Measurements from ENCODE around the gene CLCN3. TPM values are rescaled to one million over a fixed set of nuclear protein-coding genes. Genes with fewer than 3 reads are reported as not detected.

CLCN3 gene
- total RNA-seq, 2 experiments from 2014 or later, result 21.2 to 22.0 TPM

GRCh38 chr4:169658196-169658595 is 37.8 kb downstream of the CLCN3 start:
- H3K27ac Mint-ChIP-seq, result no peak overlapping the region
- no peaks in the 10 kb centered on the region for H3K27me3 Mint-ChIP-seq
- ATAC-seq, result no peak
- intact Hi-C loops (cut with DNase I, micrococcal nuclease), result no loop called here
- H3K4me1 Mint-ChIP-seq, result peaks cover 25% of the 10 kb centered on the region
- POLR2A ChIA-PET, result no interaction called here
- no peak for DNase-seq
- no peaks in the 10 kb centered on the region for H3K9me3 Mint-ChIP-seq (ENCODE audit: low read depth)
- H3K36me3 Mint-ChIP-seq (ENCODE audit: low read depth), result peaks cover 7% of the 10 kb centered on the region
- CTCF ChIA-PET, result interaction anchor here (0.6 to 2.2 kb wide), 3 partner anchors 16 to 56 kb away, joined by 3 to 9 read pairs (median 3); no protein-coding TSS in a partner anchor
- no peak overlapping the region for H3K4me3 Mint-ChIP-seq

GRCh38 chr4:169658975-169659715 is 38.8 kb downstream of the CLCN3 start:
- Mint-ChIP-seq H3K27ac (peak overlapping the region; percentile 77), H3K4me3 (peak overlapping the region; percentile 28), H3K27me3 (no peaks in the 10 kb centered on the region), H3K36me3 (ENCODE audit: low read depth) (peaks cover 6% of the 10 kb centered on the region), H3K9me3 (ENCODE audit: low read depth) (no peaks in the 10 kb centered on the region), H3K4me1 (peaks cover 30% of the 10 kb centered on the region)
- DNase-seq (no peak), ATAC-seq (no peak)
- CTCF ChIA-PET, result interaction anchor here (0.6 to 3.9 kb wide), 8 partner anchors 17 to 55 kb away, joined by 3 to 30 read pairs (median 4); partner anchors contain the start of genes CLCN3 and NEK1
- POLR2A ChIA-PET, result interaction anchor here (1.0 to 3.0 kb wide), 4 partner anchors 10 to 46 kb away, joined by 3 to 19 read pairs (median 5); partner anchors contain the start of gene CLCN3
- intact Hi-C loops (cut with DNase I, micrococcal nuclease), result loop anchor here in 1 of 2 experiments (1.0 kb wide), 1 partner anchor 98 kb away; the partner anchor contains the start of gene HPF1

- H3K4me1 Mint-ChIP-seq, result peaks cover 37% of the 10 kb centered on the region
- ChIA-PET CTCF (interaction anchor here (1.2 to 3.9 kb wide), 7 partner anchors 16 to 48 kb away, joined by 3 to 30 read pairs (median 5); partner anchors contain the start of genes CLCN3 and NEK1), POLR2A (interaction anchor here (1.0 to 3.0 kb wide), 4 partner anchors 9 to 47 kb away, joined by 3 to 19 read pairs (median 5); partner anchors contain the start of gene CLCN3)
- H3K36me3 Mint-ChIP-seq (ENCODE audit: low read depth), result peaks cover 6% of the 10 kb centered on the region
- intact Hi-C loops (cut with DNase I, micrococcal nuclease), result loop anchor here (1.0 to 5.0 kb wide), 8 partner anchors 38 to 649 kb away; partner anchors contain the start of genes HPF1 (in 2 of the 2), MFAP3L (in 2 of the 2), NEK1 (in 2 of the 2) and CBR4 (in 1 of the 2)
- peak; percentile 99 for ATAC-seq
- no peaks in the 10 kb centered on the region for H3K9me3 Mint-ChIP-seq (ENCODE audit: low read depth)
- peak overlapping the region; percentile 80 for H3K4me3 Mint-ChIP-seq
- DNase-seq, result peak; percentile 83
- no peaks in the 10 kb centered on the region for H3K27me3 Mint-ChIP-seq
- H3K27ac Mint-ChIP-seq, result peak overlapping the region; percentile 98
These were observed 39.6 kb downstream of the CLCN3 start for GRCh38 chr4:169659716-169660670.

GRCh38 chr4:169660929-169661328 is 40.6 kb downstream of the CLCN3 start:
- Mint-ChIP-seq H3K27ac (no peak overlapping the region), H3K4me1 (peaks cover 44% of the 10 kb centered on the region), H3K36me3 (ENCODE audit: low read depth) (peaks cover 9% of the 10 kb centered on the region), H3K9me3 (ENCODE audit: low read depth) (no peaks in the 10 kb centered on the region), H3K27me3 (no peaks in the 10 kb centered on the region), H3K4me3 (peak overlapping the region; percentile 80)
- ATAC-seq (no peak), DNase-seq (no peak)
- intact Hi-C loops (cut with DNase I, micrococcal nuclease), result loop anchor here (1.0 to 5.0 kb wide), 8 partner anchors 39 to 650 kb away; partner anchors contain the start of genes MFAP3L (in 2 of the 2), NEK1 (in 2 of the 2), CBR4 (in 1 of the 2) and CLCN3 (in 1 of the 2)
- CTCF ChIA-PET, result interaction anchor here (1.0 to 3.9 kb wide), 5 partner anchors 8 to 149 kb away, joined by 3 to 30 read pairs (median 3); partner anchors contain the start of gene NEK1
- POLR2A ChIA-PET, result interaction anchor here (3.0 kb wide), 1 partner anchor 40 kb away, joined by 19 read pairs; the partner anchor contains the start of gene CLCN3

- Mint-ChIP-seq H3K27ac (no peak overlapping the region), H3K27me3 (no peaks in the 10 kb centered on the region), H3K36me3 (ENCODE audit: low read depth) (peaks cover 17% of the 10 kb centered on the region), H3K9me3 (ENCODE audit: low read depth) (no peaks in the 10 kb centered on the region), H3K4me3 (no peak overlapping the region), H3K4me1 (peaks cover 44% of the 10 kb centered on the region)
- DNase-seq (no peak), ATAC-seq (no peak)
- CTCF ChIA-PET, result interaction anchor here (0.6 to 3.9 kb wide), 6 partner anchors 9 to 654 kb away, joined by 3 to 30 read pairs (median 3); partner anchors contain the start of gene NEK1
- POLR2A ChIA-PET, result interaction anchor here (3.0 kb wide), 1 partner anchor 41 kb away, joined by 19 read pairs; the partner anchor contains the start of gene CLCN3
- intact Hi-C loops (cut with DNase I, micrococcal nuclease), result loop anchor here (2.0 to 5.0 kb wide), 4 partner anchors 49 to 651 kb away; partner anchors contain the start of genes MFAP3L (in 2 of the 2), CBR4 (in 1 of the 2) and NEK1 (in 1 of the 2)
These were observed 41.4 kb downstream of the CLCN3 start for GRCh38 chr4:169661761-169662160.

- CTCF ChIA-PET, result interaction anchor here (0.6 to 3.9 kb wide), 4 partner anchors 10 to 148 kb away, joined by 3 to 30 read pairs (median 3); partner anchors contain the start of gene NEK1
- Mint-ChIP-seq H3K4me1 (peaks cover 44% of the 10 kb centered on the region), H3K4me3 (no peak overlapping the region), H3K9me3 (ENCODE audit: low read depth) (no peaks in the 10 kb centered on the region), H3K27ac (no peak overlapping the region), H3K36me3 (ENCODE audit: low read depth) (peaks cover 19% of the 10 kb centered on the region), H3K27me3 (no peaks in the 10 kb centered on the region)
- intact Hi-C loops (cut with DNase I, micrococcal nuclease), result loop anchor here in 1 of 2 experiments (5.0 kb wide), 1 partner anchor 365 kb away; the partner anchor contains the start of gene MFAP3L
- DNase-seq, result no peak
- POLR2A ChIA-PET, result no interaction called here
- no peak for ATAC-seq
These were observed 41.8 kb downstream of the CLCN3 start for GRCh38 chr4:169662206-169662605.

- intact Hi-C loops (cut with DNase I, micrococcal nuclease), result loop anchor here in 1 of 2 experiments (5.0 kb wide), 1 partner anchor 364 kb away; the partner anchor contains the start of gene MFAP3L
- ChIA-PET CTCF (no interaction called here), POLR2A (no interaction called here)
- ATAC-seq (no peak), DNase-seq (no peak)
- Mint-ChIP-seq H3K36me3 (ENCODE audit: low read depth) (peaks cover 27% of the 10 kb centered on the region), H3K4me3 (no peak overlapping the region), H3K27ac (no peak overlapping the region), H3K4me1 (peaks cover 40% of the 10 kb centered on the region), H3K27me3 (no peaks in the 10 kb centered on the region), H3K9me3 (ENCODE audit: low read depth) (no peaks in the 10 kb centered on the region)
These were observed 43.0 kb downstream of the CLCN3 start for GRCh38 chr4:169663402-169663801.

GRCh38 chr4:169663831-169664230 is 43.5 kb downstream of the CLCN3 start:
- POLR2A ChIA-PET, result no interaction called here
- CTCF ChIA-PET, result no interaction called here

GRCh38 chr4:169664615-169665014 is 44.2 kb downstream of the CLCN3 start:
- Mint-ChIP-seq H3K27me3 (no peaks in the 10 kb centered on the region), H3K9me3 (ENCODE audit: low read depth) (no peaks in the 10 kb centered on the region), H3K4me1 (peaks cover 30% of the 10 kb centered on the region), H3K36me3 (ENCODE audit: low read depth) (peaks cover 27% of the 10 kb centered on the region), H3K27ac (peak overlapping the region; percentile 19), H3K4me3 (no peak overlapping the region)
- DNase-seq, result no peak
- ChIA-PET POLR2A (no interaction called here), CTCF (no interaction called here)
- intact Hi-C loops (cut with DNase I, micrococcal nuclease), result loop anchor here in 1 of 2 experiments (5.0 kb wide), 1 partner anchor 363 kb away; the partner anchor contains the start of gene MFAP3L
- no peak for ATAC-seq

More at GRCh38 chr4:169663831-169664230, 43.5 kb downstream of the CLCN3 start:
- peaks cover 36% of the 10 kb centered on the region for H3K4me1 Mint-ChIP-seq
- no peaks in the 10 kb centered on the region for H3K9me3 Mint-ChIP-seq (ENCODE audit: low read depth)
- ATAC-seq, result no peak
- no peak overlapping the region for H3K27ac Mint-ChIP-seq
- H3K36me3 Mint-ChIP-seq (ENCODE audit: low read depth), result peaks cover 27% of the 10 kb centered on the region
- H3K27me3 Mint-ChIP-seq, result no peaks in the 10 kb centered on the region
- intact Hi-C loops (cut with DNase I, micrococcal nuclease), result loop anchor here in 1 of 2 experiments (5.0 kb wide), 1 partner anchor 363 kb away; the partner anchor contains the start of gene MFAP3L
- no peak overlapping the region for H3K4me3 Mint-ChIP-seq
- DNase-seq, result no peak

- H3K4me1 Mint-ChIP-seq, result peaks cover 30% of the 10 kb centered on the region
- POLR2A ChIA-PET, result no interaction called here
- CTCF ChIA-PET, result no interaction called here
- H3K27me3 Mint-ChIP-seq, result no peaks in the 10 kb centered on the region
- H3K27ac Mint-ChIP-seq, result no peak overlapping the region
- no peak overlapping the region for H3K4me3 Mint-ChIP-seq
- peak; percentile 41 for ATAC-seq
- DNase-seq, result no peak
- intact Hi-C loops (cut with DNase I, micrococcal nuclease), result no loop called here
- peaks cover 27% of the 10 kb centered on the region for H3K36me3 Mint-ChIP-seq (ENCODE audit: low read depth)
- no peaks in the 10 kb centered on the region for H3K9me3 Mint-ChIP-seq (ENCODE audit: low read depth)
These were observed 44.8 kb downstream of the CLCN3 start for GRCh38 chr4:169665046-169665737.

All from activated CD4-positive, alpha-beta T cell treated with anti-CD3 and anti-CD28 coated beads for 36 hours (primary cell).